DOHH2 (cell line): ENCODE data around the gene HMBS.

Experiments used
- H3F3A ChIP-seq: fragments of 200-600 bp; sonication (generic), shearing (Covaris generic); 2 replicates; pipeline ENCODE4 v1.6.0; 2016; ENCODE audit warnings: antibody characterized with exemption, mild to moderate bottlenecking; ENCODE audit not compliant: control insufficient read depth, insufficient read depth
- H3K27ac ChIP-seq: fragments of 200-600 bp; sonication (generic); 2 replicates; pipeline ENCODE4 v1.5.1; 2014; ENCODE audit warnings: low read depth, mild to moderate bottlenecking, low read length, moderate library complexity
- H3K27me3 ChIP-seq: fragments of 200-600 bp; sonication (generic); 2 replicates; pipeline ENCODE4 v1.6.1; 2014; ENCODE audit warnings: mild to moderate bottlenecking, low read length, mixed read lengths; ENCODE audit not compliant: control insufficient read depth
- H3K36me3 ChIP-seq: fragments of 200-600 bp; sonication (generic); 2 replicates; pipeline ENCODE4 v1.6.1; 2014; ENCODE audit warnings: mild to moderate bottlenecking, low read length, moderate library complexity, mixed read lengths; ENCODE audit not compliant: control insufficient read depth
- H3K4me1 ChIP-seq: fragments of 200-600 bp; sonication (generic); 2 replicates; pipeline ENCODE4 v1.6.1; 2014; ENCODE audit warnings: mild to moderate bottlenecking, low read length, mixed read lengths; ENCODE audit not compliant: control insufficient read depth
- H3K4me2 ChIP-seq: fragments of 200-600 bp; sonication (generic); 2 replicates; pipeline ENCODE4 v1.6.0; 2014; ENCODE audit warnings: mild to moderate bottlenecking, low read length, moderate library complexity
- H3K4me3 ChIP-seq: fragments of 200-600 bp; sonication (generic); 2 replicates; pipeline ENCODE4 v1.5.1; 2014; ENCODE audit warnings: mild to moderate bottlenecking, low read length, mixed read lengths
- H3K79me2 ChIP-seq: fragments of 200-600 bp; sonication (generic); 2 replicates; pipeline ENCODE4 v1.6.1; 2014; ENCODE audit warnings: mild to moderate bottlenecking, low read length, mixed read lengths; ENCODE audit not compliant: control insufficient read depth
- H3K9me2 ChIP-seq: fragments of 200-600 bp; sonication (generic); replicated peaks from 2 replicates; pipeline ENCODE4 v1.6.1; 2014; ENCODE audit warnings: mild to moderate bottlenecking, low read length, mixed read lengths; ENCODE audit not compliant: control insufficient read depth
- H3K9me3 ChIP-seq: fragments of 200-600 bp; sonication (generic); 2 replicates; pipeline ENCODE4 v1.6.1; 2014; ENCODE audit warnings: antibody characterized with exemption, low read length, mixed read lengths; ENCODE audit not compliant: control insufficient read depth, insufficient read depth
- H4K20me1 ChIP-seq: fragments of 200-600 bp; sonication (generic); 2 replicates; pipeline ENCODE4 v1.6.0; 2014; ENCODE audit warnings: low read depth, mild to moderate bottlenecking, antibody characterized with exemption, low read length, moderate library complexity; ENCODE audit not compliant: control insufficient read depth, insufficient read depth
- CTCF ChIP-seq: fragments of 200-600 bp; sonication (generic); IDR thresholded peaks from one replicate; pipeline ENCODE4 v1.5.1; 2014; ENCODE audit warnings: antibody characterized with exemption, mild to moderate bottlenecking, low read depth, low read length; ENCODE audit not compliant: poor library complexity, severe bottlenecking
- EZH2phosphoT487 ChIP-seq: fragments of 200-600 bp; sonication (generic); IDR thresholded peaks from 2 replicates; pipeline ENCODE4 v1.6.1; 2017; ENCODE audit warnings: borderline replicate concordance, mild to moderate bottlenecking, antibody characterized with exemption, low read length, moderate library complexity, mixed read lengths

HMBS gene

GRCh38 chr11:119061256-119061655 is 23.4 kb upstream of the HMBS start:
- 0 out of 2 replicates have a peak, but pooled peaks cover under 1% of the 10 kb centered on the region for H4K20me1 ChIP-seq
- H3K4me3 ChIP-seq: no peak overlapping the region
- no peaks in the 10 kb centered on the region for H3K9me2 ChIP-seq
- peaks cover 9% of the 10 kb centered on the region; the same call in 1 of the 2 replicates for H3K36me3 ChIP-seq
- no peaks in the 10 kb centered on the region for H3K27me3 ChIP-seq
- H3K9me3 ChIP-seq: no peaks in the 10 kb centered on the region
- no peaks in the 10 kb centered on the region for H3F3A ChIP-seq
- peaks cover 16% of the 10 kb centered on the region for H3K4me1 ChIP-seq
- H3K79me2 ChIP-seq: peaks cover 25% of the 10 kb centered on the region
- no peak overlapping the region for H3K4me2 ChIP-seq
- no peak overlapping the region for H3K27ac ChIP-seq
- TF ChIP-seq CTCF (no peak), EZH2phosphoT487 (no peak)

- no peak overlapping the region for H3K4me3 ChIP-seq
- H3K4me1 ChIP-seq: peaks cover 22% of the 10 kb centered on the region
- TF ChIP-seq EZH2phosphoT487: no peak
- no peak for TF ChIP-seq CTCF
These were observed 21.9 kb upstream of the HMBS start for GRCh38 chr11:119062779-119063178.

GRCh38 chr11:119065369-119065768 is 19.3 kb upstream of the HMBS start:
- H3K9me2 ChIP-seq: no peaks in the 10 kb centered on the region
- H3K79me2 ChIP-seq: peaks cover 37% of the 10 kb centered on the region
- no peak overlapping the region for H3K27ac ChIP-seq
- no peaks in the 10 kb centered on the region for H3K27me3 ChIP-seq
- TF ChIP-seq CTCF: peak; percentile 74
- TF ChIP-seq EZH2phosphoT487: no peak
- H3K4me1 ChIP-seq: peaks cover 21% of the 10 kb centered on the region
- peaks cover 12% of the 10 kb centered on the region for H3K36me3 ChIP-seq
- peak overlapping the region; percentile 7; the same call in 1 of the 2 replicates for H3K4me3 ChIP-seq
- no peaks in the 10 kb centered on the region for H3K9me3 ChIP-seq
- peak overlapping the region; percentile 76 for H3K4me2 ChIP-seq
- H4K20me1 ChIP-seq: no peaks in the 10 kb centered on the region
- peaks cover 7% of the 10 kb centered on the region; the same call in 1 of the 2 replicates for H3F3A ChIP-seq

More at GRCh38 chr11:119062779-119063178, 21.9 kb upstream of the HMBS start:
- Histone ChIP-seq H3F3A (peaks cover 7% of the 10 kb centered on the region; the same call in 1 of the 2 replicates), H3K36me3 (0 out of 2 replicates have a peak, but pooled peaks cover 2% of the 10 kb centered on the region), H3K9me3 (no peaks in the 10 kb centered on the region), H3K4me2 (no peak overlapping the region), H3K9me2 (no peaks in the 10 kb centered on the region), H3K79me2 (peaks cover 25% of the 10 kb centered on the region), H3K27ac (no peak overlapping the region), H4K20me1 (no peaks in the 10 kb centered on the region), H3K27me3 (no peaks in the 10 kb centered on the region)
